ENCODE data around the gene SLC9C1. TPM values are rescaled to one million over a fixed set of nuclear protein-coding genes. Genes with fewer than 3 reads are reported as not detected.
"Not testable (repeated sequence)": the region's sequence is repeated elsewhere in the genome, so short reads cannot be mapped to it uniquely, and the experiment has no call there.

Gene SLC9C1
- total RNA-seq, 2 experiments from 2014 or later: not detected

DNA sequence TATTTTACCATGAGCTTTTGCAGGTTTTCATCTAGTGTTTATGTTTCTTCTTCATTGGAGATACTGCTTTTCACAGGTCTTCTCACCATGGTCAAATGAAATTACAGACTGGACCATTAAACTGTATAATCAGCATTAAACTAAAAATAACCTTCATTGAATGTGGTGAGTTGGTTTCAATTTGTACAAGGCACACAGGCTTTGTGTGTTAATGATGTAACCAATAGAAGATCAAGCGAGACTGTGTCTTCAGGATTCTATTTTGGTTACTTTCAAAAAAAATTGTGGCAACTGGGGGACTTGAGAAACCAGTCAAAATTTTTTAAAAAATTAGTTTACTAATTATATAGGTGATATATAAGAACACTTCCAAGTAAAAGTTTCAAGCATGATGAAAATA lies 106.7 kb downstream of the SLC9C1 start:
- peaks cover 2% of the 10 kb centered on the region for H3K27me3 Mint-ChIP-seq
- CTCF ChIA-PET: interaction anchor here (1.3 kb wide), 1 partner anchor 76 kb away, joined by 3 read pairs; no protein-coding TSS in a partner anchor

DNA sequence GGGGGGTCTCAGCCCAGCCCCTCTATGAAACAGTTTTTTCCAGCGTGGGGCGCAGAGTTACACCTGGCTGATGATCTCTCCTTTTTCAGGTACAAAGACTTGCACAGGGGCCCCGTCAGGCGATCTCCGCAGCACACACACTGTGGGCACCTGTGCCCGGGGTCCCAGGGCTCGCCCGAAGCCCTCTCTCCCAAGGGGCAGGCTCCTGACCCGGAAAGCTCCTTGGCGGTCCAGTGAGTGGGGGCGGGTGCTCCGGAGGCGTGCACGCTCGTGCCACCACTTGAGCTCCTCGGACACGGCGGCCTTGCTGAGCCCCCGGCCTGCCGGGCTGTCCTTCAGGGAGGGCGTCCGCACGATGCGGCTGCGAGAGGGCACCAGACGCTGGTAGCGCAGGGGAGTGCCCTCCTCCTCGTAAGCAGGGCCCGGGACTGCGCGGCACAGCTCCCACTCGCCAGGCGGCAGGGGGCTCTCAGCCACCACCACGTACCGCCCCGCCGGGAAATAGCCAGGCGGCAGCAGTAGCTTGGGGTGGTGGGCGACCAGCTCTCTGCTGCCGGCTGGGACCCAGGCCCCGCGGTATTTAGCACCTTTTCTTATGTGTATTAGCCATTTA lies 108.5 kb downstream of the SLC9C1 start:
- CTCF ChIA-PET; H3K4me3 Mint-ChIP-seq; intact Hi-C loops (cut with micrococcal nuclease); H3K4me1 Mint-ChIP-seq (ENCODE audit: low read depth); H3K27ac Mint-ChIP-seq; H3K27me3 Mint-ChIP-seq; DNase-seq; POLR2A ChIA-PET; H3K36me3 Mint-ChIP-seq (ENCODE audit: low read depth); H3K9me3 Mint-ChIP-seq: not testable (repeated sequence)
- ATAC-seq: peak; percentile 27

More for the DNA sequence above, 106.7 kb downstream of the SLC9C1 start:
- H3K4me3 Mint-ChIP-seq: no peak overlapping the region
- TF ChIP-seq, protein P1, sequence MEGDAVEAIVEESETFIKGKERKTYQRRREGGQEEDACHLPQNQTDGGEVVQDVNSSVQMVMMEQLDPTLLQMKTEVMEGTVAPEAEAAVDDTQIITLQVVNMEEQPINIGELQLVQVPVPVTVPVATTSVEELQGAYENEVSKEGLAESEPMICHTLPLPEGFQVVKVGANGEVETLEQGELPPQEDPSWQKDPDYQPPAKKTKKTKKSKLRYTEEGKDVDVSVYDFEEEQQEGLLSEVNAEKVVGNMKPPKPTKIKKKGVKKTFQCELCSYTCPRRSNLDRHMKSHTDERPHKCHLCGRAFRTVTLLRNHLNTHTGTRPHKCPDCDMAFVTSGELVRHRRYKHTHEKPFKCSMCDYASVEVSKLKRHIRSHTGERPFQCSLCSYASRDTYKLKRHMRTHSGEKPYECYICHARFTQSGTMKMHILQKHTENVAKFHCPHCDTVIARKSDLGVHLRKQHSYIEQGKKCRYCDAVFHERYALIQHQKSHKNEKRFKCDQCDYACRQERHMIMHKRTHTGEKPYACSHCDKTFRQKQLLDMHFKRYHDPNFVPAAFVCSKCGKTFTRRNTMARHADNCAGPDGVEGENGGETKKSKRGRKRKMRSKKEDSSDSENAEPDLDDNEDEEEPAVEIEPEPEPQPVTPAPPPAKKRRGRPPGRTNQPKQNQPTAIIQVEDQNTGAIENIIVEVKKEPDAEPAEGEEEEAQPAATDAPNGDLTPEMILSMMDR (IDR thresholded peaks at IDR 0.05): no peak
- POLR2A ChIA-PET: no interaction called here
- no peak overlapping the region for H3K27ac Mint-ChIP-seq
- ATAC-seq: no peak
- DNase-seq: no peak
- no peaks in the 10 kb centered on the region for H3K4me1 Mint-ChIP-seq (ENCODE audit: low read depth)
- intact Hi-C loops (cut with micrococcal nuclease): no loop called here
- peaks cover 6% of the 10 kb centered on the region for H3K9me3 Mint-ChIP-seq
- no peaks in the 10 kb centered on the region for H3K36me3 Mint-ChIP-seq (ENCODE audit: low read depth)

DNA sequence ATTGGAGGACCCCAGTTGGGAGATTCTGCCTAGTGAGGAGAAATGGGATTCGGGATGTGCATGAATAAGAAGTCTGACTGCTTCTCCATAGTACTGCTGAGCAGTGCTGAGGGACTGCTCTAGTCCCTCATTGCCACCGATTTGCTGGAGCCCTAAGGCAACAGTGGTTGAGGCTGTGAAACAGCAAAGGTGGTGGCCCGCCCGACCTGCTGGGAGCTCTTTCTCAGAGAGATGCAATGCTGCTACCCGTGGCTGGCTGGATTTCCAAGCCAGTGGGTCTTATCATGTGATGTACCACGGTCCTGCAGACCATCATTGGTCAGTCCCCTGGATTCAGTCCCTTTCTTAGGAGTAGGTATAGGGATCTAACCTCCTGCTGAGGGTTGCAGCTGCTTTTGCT lies 118.4 kb downstream of the SLC9C1 start:
- DNase-seq: no peak
- CTCF ChIA-PET: interaction anchor here (0.8 kb wide), 1 partner anchor 64 kb away, joined by 4 read pairs; no protein-coding TSS in a partner anchor

DNA sequence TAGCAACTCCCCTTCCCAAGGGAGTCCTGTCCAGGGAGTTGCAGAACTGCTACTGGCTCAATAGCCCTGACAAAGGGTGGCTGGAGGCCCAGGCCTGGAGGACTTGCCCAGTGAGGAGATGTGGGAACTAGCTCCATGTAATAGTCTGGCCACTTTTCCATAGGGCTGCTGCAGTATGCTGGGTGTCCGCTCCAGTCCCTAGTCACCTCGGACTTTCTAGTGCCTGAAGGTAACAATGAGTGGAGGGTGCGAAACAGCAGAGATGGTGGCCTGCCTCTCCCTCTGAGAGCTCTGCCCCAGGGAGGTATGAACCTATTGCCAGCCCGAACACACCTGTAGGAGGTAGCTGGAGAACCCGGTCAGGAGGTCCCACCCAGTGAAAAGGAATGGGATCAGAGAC lies 119.0 kb downstream of the SLC9C1 start:
- DNase-seq: no peak
- POLR2A ChIA-PET: no interaction called here
- Mint-ChIP-seq H3K36me3 (ENCODE audit: low read depth) (no peaks in the 10 kb centered on the region), H3K27ac (no peak overlapping the region), H3K9me3 (no peaks in the 10 kb centered on the region), H3K27me3 (no peaks in the 10 kb centered on the region), H3K4me3 (no peak overlapping the region), H3K4me1 (ENCODE audit: low read depth) (no peaks in the 10 kb centered on the region)
- CTCF ChIA-PET: interaction anchor here (0.8 kb wide), 2 partner anchors 37 to 63 kb away, joined by 3 to 4 read pairs; no protein-coding TSS in a partner anchor
- TF ChIP-seq, protein P1 (IDR thresholded peaks at IDR 0.05): no peak
- intact Hi-C loops (cut with micrococcal nuclease): no loop called here
- ATAC-seq: no peak

More for the DNA sequence above, 118.4 kb downstream of the SLC9C1 start:
- H3K4me3 Mint-ChIP-seq: no peak overlapping the region
- H3K36me3 Mint-ChIP-seq (ENCODE audit: low read depth): no peaks in the 10 kb centered on the region
- H3K9me3 Mint-ChIP-seq: no peaks in the 10 kb centered on the region
- H3K4me1 Mint-ChIP-seq (ENCODE audit: low read depth): no peaks in the 10 kb centered on the region
- POLR2A ChIA-PET: no interaction called here
- H3K27me3 Mint-ChIP-seq: no peaks in the 10 kb centered on the region
- H3K27ac Mint-ChIP-seq: no peak overlapping the region
- ATAC-seq: no peak
- intact Hi-C loops (cut with micrococcal nuclease): no loop called here
- TF ChIP-seq, protein P1 (IDR thresholded peaks at IDR 0.05): no peak

DNA sequence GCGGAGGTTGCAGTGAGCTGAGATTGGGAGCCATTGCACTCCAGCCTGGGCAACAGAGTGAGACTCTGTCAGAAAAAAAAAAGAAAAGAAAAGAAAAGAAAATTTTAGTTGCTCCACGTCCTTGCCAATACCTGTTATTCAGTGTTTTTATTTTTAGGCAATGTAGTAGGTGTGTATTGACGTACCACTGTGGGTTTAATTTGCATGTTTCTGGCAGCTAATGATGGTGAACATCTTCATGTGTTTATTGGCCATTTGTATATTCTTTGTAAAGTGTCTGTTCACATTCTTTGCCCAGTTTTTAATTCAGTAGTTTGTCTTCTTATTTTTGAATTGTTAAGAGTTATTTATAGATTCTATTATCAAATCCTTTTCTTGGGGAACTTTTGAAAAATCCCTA lies 122.9 kb downstream of the SLC9C1 start:
- Mint-ChIP-seq H3K27ac (no peak overlapping the region), H3K4me1 (ENCODE audit: low read depth) (no peaks in the 10 kb centered on the region), H3K36me3 (ENCODE audit: low read depth) (no peaks in the 10 kb centered on the region), H3K4me3 (no peak overlapping the region), H3K27me3 (no peaks in the 10 kb centered on the region), H3K9me3 (no peaks in the 10 kb centered on the region)
- DNase-seq (no peak), ATAC-seq (no peak)
- POLR2A ChIA-PET: no interaction called here
- TF ChIP-seq, protein P1 (IDR thresholded peaks at IDR 0.05): no peak
- intact Hi-C loops (cut with micrococcal nuclease): no loop called here
- CTCF ChIA-PET: no interaction called here

Data from activated CD8-positive, alpha-beta T cell treated with anti-CD3 and anti-CD28 coated beads for 36 hours (primary cell).